Muscle of arm (tissue), 12 donors: Measurements from ENCODE around the gene ELOVL5. TPM values are rescaled to one million over a fixed set of nuclear protein-coding genes. Genes with fewer than 3 reads are reported as not detected.

Experiments used
- DNase-seq: peaks from one replicate; pipeline ENCODE4 v3.0.0-alpha.2; 2013
- polyA plus RNA-seq, 12 donors: library from polyadenylated mRNA; unstranded; fragments of 120-200 nt; gene quantifications; one replicate each; pipeline ENCODE4 v1.2.1, GENCODE V29; 2013; ENCODE audit not compliant: insufficient read length in 12 of 12

The ELOVL5 gene
- polyA plus RNA-seq, 12 donors = 25.8 to 73.2 (median 43.7) TPM; not detected in 1

DNA sequence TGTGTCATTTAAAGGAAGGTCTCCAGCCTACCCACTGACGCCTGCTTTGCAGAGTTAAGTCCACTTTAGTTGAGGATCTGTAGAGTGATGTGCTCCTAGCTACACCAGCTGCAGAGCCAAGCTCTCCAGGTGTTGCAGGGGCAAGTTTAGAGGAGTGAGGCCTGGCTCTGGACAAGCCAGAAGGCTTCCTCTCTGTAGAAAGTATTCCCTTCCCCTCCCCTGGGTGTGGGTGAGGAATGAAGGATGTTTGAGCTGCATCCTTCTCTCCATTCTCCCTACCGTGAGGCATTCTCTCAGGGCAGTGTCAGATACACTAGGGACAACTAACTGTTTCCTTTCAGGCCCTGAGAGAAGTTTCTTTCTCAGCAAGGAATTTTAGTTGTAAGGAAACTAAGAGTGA, 66.5 kb downstream of the ELOVL5 start:
- no peak for DNase-seq

- no peak for DNase-seq
Measured at GRCh38 chr6:53281518-53282215, 67.1 kb downstream of the ELOVL5 start.

DNA sequence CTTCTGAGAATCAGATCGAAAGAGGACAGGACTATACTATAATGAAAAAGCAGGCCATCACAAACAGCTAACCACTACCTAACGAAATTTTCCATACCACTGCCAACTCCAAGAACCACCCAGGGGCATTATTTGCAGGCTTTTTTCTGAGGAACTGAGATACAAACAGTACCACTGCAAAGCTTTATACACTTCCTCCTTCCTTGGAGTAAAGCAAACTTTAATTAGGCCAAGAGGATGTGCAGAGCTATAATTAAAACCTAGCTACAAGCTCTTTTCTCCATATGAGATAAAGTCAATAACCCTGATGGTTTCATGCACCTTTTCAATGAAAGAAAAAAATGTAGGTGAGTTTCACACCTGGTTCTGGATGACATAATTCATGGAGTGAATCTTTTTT, 68.5 kb downstream of the ELOVL5 start:
- DNase-seq = no peak

DNA sequence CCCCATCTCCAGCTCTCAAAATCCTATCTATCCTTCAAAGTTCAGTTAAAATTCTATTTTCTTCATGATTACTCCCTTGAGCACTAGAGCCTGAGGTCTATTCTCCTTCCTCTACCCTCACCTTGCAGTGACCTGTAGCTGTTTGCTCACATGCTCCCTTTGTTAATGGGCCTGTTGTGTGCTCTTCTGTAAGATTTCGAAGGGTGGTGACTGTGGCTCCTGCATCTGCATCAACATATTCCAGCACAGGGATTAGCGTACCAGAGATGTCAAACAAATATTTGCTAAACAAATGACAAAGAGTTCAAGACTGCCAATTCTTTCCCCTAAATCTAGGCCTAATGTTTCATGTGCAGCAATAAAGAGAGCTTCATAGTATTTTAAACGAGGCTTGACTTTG, 69.5 kb downstream of the ELOVL5 start:
- DNase-seq = no peak

DNA sequence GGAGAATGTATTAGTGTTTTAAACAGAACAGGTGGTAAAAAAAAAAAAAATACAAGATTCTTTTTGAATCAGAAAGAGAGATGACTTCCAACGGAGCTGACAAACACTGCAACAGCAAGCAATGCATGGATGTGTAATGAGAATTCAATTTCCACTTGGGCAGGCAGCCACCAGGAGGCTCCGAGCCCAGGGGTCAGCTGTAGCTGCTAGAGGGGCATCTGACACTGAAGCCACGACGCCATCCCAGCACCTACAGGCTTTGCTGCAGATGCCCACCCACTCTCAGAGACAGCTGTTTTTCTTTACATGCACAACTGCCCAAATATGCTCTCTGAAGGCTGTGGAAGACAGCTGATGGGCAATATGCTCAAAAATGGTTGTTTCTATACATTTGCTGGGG, 75.4 kb downstream of the ELOVL5 start:
- DNase-seq = no peak

GRCh38 chr6:53269827-53270226, 78.9 kb downstream of the ELOVL5 start:
- DNase-seq = no peak

DNA sequence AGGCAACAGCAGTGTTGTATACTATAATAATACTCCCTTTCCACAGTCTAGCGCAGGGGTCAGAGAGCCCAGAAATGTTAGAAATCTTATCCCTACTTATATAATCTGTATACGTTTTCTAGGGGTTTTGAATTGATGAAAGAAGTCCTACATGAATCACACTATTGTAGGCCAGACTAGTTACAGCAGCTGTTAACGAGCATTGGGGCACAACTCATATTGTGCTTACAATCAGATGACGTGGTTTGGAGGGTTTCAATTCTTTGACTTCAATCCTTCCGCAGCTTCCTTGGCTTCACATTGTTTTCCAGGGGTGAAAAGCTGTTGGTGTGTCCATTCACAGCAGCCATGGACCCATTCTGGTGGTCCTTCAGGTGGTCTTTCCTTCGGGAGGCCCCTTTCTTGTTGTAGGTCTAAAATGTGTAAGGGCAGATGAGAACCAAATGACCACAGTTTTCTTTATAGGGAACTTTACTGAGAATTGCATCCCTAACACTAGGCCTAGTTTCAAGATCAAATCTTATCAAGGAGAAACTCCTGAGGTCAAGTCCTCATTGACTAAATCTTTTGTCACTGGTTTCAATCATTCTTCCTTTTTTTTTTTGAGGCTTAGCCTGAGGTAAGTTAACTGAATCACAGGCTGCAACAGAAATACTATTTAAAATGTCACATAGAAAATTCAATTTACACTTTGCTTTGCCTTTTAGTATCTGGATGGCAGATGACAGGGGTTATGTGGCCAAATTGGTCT, 79.7 kb downstream of the ELOVL5 start:
- DNase-seq = no peak

- DNase-seq = no peak
Measured at GRCh38 chr6:53266553-53267090, 82.1 kb downstream of the ELOVL5 start.

GRCh38 chr6:53264915-53265607, 83.7 kb downstream of the ELOVL5 start:
- DNase-seq = no peak

- DNase-seq = no peak
Measured at GRCh38 chr6:53264337-53264736, 84.4 kb downstream of the ELOVL5 start.

GRCh38 chr6:53263917-53264316, 84.8 kb downstream of the ELOVL5 start:
- DNase-seq = no peak

DNA sequence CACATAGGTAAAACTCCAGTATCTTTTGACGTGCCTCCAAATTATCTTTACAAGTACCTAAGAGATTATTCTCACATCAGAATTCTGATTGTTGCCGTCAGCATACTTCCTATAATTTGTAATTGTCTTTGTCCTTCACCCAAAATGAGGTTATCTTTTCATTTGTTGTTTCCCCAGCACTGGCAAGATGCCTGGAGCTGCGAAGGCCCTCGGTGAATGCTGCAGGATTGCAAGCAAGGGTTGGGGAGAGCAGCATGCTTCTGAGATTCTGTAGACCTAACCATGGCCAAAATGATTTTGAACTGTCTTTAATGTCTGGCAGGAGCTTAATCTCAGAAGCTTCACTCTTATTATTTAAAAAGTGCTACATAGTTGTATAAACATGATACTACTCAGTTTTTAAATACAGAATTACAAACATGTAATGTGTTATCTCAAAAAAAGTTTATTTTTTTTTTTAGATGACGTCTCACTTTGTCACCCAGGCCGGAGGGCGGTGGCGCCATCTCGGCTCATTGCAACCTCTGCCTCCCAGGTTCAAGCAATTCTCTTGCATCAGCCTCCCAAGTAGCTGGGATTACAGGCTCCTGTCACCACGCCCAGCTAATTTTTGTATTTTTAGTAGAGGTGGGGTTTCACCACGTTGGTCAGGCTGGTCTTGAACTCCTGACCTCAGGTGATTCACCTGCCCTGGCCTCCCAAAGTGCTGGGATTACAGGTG, 88.7 kb downstream of the ELOVL5 start:
- no peak for DNase-seq

- DNase-seq = no peak
Measured at GRCh38 chr6:53258774-53259155, 90.0 kb downstream of the ELOVL5 start.

DNA sequence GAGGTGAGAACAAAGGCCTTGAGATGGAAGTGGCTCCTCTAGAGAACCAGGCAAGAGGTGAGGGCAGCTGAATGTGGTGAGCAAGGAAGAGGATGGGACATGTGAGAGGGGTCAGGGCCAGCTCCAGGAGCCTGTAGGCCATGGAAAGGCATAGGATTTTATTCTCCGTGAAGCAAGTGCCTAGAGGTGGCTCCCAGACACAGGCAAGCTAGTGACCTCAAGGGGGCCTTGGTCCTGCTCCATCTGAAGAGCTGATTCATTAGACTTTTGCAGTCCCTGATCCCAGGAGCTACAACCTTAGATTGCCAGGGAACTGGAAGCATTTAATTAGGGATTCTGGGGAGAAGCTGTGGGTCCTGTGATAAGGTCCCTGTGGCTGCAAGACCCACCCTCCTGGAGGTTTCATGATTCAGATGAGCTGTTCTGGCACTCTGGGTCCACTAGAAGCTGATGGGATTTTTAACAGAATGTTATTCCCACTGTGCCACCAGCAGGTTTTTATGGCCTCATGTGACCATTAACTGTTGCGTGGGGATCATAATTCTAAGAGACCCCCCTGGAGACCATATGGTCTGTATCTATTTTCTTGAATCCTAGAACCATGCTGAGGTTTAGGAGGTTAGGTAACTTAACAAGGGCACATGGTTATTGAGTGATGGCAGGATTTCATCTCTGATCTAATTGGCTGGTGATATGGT, 90.5 kb downstream of the ELOVL5 start:
- no peak for DNase-seq

- no peak for DNase-seq
Measured at GRCh38 chr6:53257533-53257932, 91.2 kb downstream of the ELOVL5 start.

- DNase-seq = no peak
Measured at GRCh38 chr6:53257001-53257400, 91.7 kb downstream of the ELOVL5 start.

DNA sequence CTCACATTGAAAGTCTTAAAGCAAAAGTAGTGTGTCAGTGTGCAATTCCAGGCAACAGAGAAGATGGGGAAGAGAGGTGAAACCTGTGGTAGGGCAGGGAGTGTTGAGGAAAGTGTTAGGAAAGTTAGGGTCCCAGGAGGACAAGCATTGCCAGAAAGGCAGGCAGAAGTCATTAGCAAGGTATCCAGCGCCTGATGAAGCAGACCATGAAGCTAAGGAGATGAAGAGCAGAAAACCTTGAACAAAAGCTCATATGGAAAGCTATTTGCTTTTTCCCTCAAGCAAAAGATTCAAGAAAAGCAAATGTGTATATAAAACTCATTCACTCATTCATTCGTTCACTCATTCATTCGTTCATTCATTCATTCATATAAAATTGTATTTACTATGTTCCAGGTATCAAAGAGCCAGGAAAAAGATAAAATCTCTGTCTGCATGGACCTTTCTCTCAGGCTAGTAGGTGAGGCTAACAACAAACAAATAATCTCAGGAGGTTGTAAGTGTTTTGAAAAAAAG, 96.5 kb downstream of the ELOVL5 start:
- no peak for DNase-seq

DNA sequence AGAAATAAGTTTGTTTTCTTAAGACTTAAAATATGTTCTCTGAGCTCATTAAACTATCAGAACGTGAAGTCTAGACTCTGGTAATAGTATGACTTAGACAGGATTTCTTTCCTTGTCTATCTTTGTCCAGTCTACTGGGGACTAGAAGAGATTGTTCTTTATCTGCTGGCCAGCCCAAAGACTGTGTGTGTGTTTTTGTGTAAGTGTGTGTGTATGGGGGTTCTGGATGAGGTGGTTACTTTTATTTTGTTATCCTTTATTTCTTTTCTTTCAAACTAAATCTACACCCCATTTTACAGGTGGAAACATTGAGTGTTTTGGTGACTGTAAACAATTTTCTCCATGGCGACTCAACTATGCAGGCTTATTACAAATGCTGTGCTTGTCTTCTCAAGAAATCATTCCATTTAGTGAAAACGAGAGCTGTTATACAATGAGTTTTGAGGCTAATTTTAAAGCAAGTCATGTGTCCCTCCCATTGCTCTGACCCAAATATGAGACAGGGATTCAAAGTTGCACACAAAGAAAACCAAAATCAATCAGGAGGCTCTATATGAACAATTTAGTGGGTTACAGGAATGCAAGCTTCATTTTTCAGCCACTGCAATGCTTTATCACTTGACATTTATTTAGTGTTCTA, 97.6 kb downstream of the ELOVL5 start:
- no peak for DNase-seq

DNA sequence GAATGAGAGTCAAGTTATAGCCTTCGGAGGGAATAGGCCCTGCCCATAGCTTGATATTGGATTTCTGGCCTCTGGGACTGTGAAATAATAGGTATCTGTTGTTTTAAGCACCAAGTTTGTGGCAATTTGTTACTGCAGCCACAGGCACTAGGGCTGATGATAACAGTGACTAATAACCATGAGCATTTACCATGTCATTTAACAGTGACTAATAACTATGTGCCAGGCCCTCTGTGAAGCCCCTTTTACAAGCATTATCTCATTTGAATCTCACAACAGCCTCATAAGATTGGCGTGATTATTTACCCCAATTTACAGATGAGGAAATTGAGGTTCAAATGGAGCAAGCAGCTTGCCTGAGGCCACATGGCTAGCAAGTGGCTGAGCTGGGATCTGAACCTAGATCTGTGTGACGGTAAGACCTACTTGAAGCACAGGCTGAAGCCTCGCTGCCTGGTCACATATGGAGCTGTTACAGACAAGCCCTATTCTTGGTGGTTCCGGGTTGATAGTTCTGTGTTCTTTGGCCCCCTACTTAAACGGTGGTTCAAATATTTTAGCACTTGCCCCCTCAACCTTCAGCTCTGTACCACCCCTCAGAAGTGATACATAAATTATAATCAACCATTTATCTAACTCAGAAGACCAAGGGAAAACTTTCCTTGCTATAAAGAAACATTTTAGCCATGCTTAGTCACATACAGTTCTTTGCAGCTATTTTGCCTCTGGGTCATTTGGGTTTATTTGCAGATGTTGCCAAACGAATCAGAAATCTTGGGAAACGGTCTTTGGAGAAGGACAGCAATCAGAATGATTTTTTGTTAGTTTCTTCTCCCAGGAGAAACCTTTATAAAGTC, 98.3 kb downstream of the ELOVL5 start:
- DNase-seq = no peak

GRCh38 chr6:53246924-53247323, 101.8 kb downstream of the ELOVL5 start:
- no peak for DNase-seq
